DMS79 (cell line): ENCODE measurements around the gene COL25A1.
"Not testable (repeated sequence)": the region's sequence is repeated elsewhere in the genome, so short reads cannot be mapped to it uniquely, and the experiment has no call there.

ENCODE experiments used
- DNase-seq: peaks from one replicate; lab custom pipeline; 2025; lab: John Stamatoyannopoulos, UW

Gene COL25A1

GRCh38 chr4:109166586-109166985 is 135.9 kb downstream of the COL25A1 start:
- no peak for DNase-seq

GRCh38 chr4:109166126-109166525 is 136.3 kb downstream of the COL25A1 start:
- DNase-seq = no peak

GRCh38 chr4:109164011-109164410 is 138.4 kb downstream of the COL25A1 start:
- no peak for DNase-seq

- no peak for DNase-seq
These were observed 139.0 kb downstream of the COL25A1 start for GRCh38 chr4:109163493-109163892.

DNA sequence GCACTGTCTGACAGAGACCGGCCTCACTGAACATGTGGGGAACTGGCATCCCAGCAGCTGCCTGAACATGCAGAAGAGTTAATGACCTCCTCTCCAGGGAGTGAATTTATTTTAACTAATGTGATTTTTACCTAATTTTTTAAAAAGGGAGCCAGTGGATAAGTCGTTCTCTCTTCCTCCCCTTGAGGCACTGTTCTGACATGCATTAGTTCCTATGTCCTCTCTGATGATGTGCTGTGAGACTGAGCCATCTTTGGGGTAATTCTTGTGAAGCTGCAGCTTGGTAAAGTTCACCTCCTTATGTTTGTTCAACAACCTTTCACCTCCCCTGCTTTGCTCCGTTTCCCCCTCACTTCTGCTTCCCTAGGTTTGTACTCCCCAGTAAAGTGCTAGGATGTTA is 139.7 kb downstream of the COL25A1 start:
- no peak for DNase-seq

GRCh38 chr4:109160494-109160893 is 142.0 kb downstream of the COL25A1 start:
- no peak for DNase-seq

DNA sequence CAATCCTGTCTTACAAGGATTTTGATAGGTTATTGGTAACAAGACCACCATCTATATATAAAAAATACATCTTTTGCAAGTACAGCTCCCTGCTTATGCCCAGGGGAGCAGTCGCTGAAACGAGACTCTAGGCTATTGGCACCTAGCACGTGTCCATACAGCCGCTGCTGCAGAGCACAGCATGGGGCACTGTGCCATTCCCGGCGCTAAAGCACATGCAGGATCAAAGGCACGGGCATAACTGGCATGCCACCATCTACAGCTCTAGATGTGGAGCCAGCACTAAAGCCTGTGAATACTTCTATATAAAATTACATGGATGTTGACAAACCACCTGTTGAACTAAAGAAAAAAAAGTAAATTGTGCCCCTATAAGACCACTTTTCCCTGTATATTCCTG is 144.8 kb downstream of the COL25A1 start:
- DNase-seq = no peak

DNA sequence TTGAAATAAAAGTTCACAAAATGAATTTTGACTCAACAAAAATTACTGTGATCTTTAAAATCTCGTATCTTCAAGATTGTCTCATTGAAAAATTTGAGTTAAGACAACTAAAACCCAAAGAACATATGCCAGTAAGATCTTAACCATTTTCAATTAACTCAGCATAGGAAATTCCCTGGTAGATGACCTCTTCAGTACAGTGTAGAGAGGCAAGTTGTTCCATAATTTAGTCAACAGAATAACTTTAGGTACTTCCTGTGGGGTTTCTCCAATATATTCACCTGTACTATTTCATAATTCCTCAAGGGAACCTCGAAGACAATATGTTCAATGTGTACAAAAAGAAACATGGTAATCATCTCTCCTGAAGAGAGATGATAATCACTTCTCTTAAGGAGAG is 145.3 kb downstream of the COL25A1 start:
- no peak for DNase-seq

DNA sequence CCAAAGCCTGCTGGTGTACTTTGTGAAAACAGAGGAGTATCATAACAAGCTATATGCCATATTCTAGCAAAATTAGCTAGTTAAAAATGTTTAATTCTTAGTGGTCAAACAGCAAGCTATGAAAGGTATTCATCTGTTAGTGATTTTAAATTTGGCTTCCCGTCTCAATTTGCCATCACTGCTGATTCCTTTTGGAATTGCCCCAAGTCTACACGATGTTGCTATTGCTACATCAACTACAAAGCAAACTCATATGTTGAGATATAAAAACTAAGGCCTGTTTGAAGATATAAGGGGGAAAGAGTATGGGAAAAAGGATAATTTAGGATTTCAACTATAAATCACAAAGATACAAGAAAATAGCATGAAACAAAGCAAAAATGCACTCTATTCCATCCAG is 146.1 kb downstream of the COL25A1 start:
- DNase-seq = no peak

DNA sequence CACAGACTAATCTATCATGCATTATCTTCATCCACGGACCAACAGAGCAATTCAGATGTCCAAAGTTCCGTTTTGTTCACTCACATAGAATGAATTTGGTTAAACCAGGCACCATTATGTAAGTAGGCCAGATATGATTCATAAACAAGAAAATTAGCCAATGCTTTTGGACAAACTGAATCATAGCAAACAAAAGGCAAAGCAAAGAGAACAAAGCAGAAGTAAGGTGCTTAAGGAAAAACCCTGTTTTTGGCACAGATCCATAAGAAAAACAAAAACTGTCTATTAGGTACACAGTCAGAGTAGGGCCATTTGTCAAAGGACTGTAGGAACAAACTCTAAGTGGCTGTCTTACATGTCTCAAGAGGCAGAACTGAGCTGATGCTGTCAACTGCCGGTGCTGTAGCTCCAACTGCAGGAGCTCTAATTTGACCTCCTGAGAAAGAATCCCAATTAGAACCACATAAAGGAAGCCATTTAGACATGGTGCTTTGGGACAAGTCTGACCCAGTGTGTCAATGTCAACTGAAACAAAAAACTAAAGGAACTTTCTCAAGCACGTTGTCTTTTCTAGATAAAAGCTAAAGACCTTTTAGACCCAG is 146.7 kb downstream of the COL25A1 start:
- DNase-seq = no peak

DNA sequence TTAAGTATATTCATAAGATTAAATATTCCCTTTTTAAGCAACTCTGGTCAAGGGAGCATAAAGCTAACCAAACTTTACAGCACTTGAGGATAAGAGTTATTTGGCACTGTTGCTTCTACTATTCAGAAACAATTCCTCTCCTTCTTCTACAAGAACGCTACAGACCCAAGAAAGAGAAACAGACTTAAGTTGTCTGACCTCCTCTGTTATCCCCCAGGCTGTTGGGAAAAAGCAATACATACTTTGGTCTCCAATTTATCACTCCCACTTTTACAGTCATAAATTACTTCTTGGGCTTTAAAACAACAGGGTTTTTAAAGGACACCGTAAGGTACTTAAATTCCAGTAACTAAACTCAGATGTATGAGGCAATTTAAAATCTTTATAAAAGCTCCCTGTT is 147.4 kb downstream of the COL25A1 start:
- DNase-seq = no peak

GRCh38 chr4:109154424-109154823 is 148.0 kb downstream of the COL25A1 start:
- DNase-seq = no peak

DNA sequence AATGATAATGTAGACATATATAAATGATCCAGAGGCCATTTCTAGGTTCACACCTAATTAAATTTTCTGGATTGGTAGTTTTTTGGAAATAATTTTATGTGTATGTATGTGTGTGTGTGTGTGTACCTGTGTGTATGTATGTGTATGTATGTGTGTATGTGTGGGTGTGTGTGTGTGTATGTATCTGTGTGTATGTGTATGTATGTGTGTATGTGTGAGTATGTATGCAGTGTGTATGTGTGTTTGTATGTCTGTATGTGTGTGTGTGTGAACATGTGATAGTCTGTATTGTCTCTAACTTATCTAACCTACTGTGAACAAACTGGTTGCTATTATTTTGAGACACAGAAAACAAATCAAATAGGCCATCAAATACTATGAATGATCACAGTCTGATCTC is 152.6 kb downstream of the COL25A1 start:
- DNase-seq = no peak

GRCh38 chr4:109148577-109149075 is 153.8 kb downstream of the COL25A1 start:
- DNase-seq = no peak

GRCh38 chr4:109147135-109147534 is 155.3 kb downstream of the COL25A1 start:
- DNase-seq = no peak

DNA sequence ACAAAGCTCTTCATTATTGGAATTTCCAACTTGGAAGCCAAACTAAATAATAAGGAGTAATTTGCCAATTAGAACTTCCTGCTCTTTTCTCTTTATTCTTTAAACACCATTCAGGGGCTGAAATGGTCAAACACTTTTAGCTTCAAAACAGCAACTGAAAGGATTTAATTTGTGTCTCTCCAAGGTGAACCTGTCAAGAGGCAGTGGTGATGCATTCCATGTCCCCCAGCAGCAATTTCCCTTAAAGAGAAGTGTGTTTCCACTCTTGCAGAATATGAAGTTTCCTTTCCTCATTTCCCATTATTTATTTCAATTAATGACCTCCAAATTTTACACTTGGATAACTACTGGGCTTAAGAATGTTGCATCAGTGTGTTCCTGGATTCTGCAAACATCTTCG is 156.0 kb downstream of the COL25A1 start:
- no peak for DNase-seq

DNA sequence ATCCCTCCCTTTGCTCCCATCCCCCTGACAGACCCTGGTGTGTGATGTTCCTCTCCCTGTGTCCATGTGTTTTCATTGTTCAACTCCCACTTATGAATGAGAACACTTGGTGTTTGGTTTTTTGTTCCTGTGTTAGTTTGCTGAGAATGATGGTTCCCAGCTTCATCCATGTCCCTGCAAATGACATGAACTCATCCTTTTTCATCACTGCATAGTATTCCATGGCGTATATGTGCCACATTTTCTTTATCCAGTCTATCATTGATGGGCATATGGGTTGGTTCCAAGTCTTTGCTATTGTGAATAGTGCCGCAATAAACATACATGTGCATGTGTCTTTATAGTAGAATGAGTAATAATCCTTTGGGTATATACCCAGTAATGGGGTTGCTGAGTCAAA is 164.3 kb downstream of the COL25A1 start:
- DNase-seq = not testable (repeated sequence)

- no peak for DNase-seq
These were observed 167.5 kb downstream of the COL25A1 start for GRCh38 chr4:109134921-109135320.

- DNase-seq = no peak
These were observed 168.2 kb downstream of the COL25A1 start for GRCh38 chr4:109134268-109134667.

DNA sequence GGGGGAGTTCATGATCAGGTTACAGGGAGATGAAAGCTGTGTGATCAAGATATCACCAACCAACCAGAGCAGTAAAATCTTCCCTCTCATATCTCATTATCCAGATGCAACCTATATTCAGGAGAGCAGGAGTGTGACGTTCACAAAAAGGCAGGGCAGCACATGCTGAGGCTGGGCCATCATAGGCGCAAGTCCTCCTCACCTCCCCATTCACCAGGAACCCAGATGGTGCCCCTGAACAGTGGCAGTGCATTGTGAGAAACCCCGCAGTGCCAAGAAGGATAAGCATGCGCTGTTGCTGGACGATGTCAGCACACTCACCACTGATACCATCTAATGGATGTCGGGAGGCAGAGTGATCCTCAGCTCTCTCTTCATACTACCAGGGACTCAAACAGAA is 170.9 kb downstream of the COL25A1 start:
- DNase-seq = no peak

DNA sequence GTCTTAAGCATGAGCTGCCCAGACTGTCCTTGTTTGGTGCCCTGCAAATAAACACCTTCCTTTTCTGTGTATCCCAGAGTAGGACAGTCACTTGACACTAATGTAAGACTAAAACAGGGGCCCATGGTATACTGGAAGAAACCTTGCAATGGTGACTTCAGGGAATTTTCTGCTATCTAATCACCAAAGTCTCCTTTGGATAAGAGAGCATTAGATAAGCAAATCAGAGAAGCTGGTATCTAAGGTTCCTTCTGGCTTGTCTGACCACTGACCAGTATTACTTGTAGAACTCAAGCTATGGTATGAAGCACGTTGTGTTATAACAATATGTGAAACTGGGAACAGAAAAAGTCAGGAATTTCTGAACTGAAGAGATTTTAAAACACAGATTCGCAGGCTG is 173.9 kb downstream of the COL25A1 start:
- no peak for DNase-seq

DNA sequence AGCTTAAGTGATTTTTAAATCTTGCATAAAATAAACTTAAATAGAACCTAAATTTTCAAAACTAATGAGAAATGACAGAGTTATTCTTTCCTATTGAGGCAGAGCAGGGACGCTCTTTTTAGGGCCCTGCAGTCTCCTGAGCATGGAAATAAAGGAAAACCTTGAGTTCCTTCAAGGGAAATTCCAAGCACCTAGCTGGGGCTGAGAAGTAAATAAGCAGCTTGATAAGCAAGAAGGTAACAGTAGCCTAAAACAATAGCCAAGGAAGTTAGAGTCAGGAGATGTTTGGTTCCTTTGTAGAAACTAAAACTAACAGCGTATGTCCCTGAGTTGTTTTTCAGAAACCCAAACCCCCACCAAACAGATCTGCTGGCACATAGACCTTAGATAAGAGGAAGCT is 174.6 kb downstream of the COL25A1 start:
- no peak for DNase-seq

DNA sequence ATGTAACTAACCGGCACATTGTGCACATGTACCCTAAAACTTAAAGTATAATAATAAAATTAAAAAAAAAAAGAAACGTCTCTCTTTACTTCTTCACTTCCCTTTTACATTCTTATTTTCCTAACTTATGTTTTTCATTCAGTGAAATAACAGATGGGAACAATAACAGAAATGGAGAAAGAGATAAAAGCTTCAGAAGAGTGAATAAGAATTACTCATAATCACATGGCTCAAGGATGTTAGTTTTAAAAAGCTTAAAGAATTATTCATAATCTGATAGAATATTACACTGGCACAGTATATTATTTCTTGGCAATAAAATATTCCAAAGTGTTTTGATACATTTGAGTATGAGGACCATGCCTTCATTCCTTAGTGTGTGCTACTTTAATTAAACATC is 175.6 kb downstream of the COL25A1 start:
- no peak for DNase-seq

DNA sequence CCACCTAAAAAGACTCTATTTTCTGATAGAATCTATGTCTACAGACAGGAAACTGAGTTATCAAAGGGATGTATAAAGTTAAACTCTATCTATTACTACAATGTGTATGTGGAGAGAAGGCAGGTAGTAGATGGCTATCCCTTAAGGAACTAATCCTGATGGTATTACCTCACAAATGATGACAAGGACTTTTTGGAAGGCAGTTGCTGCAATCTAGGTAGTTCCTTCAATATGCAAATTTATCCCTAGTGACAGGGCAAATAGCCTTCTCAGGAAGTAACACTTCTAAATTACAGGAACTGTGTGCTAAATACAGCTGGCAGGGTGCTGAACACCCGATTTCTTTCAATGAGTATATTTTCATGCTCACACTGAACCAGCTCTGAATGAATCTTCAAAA is 177.4 kb downstream of the COL25A1 start:
- DNase-seq = no peak

DNA sequence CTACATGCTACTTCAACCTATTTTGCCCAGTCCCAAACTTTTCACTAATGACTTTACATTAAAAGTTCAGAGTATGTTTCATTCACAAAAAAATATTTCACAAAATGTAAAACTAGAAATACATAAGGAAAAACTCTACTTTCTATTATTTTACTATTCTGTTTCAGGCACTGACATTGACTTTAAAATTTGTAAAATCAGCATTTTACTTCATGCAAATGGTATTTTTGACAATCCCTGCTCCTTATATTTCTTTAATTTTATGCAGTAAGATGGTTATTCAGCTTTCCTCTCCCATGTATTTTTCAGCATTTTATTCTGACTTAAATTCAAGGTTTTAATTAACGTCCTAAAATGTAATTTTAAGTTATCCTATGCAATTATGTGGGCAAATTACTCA is 178.5 kb downstream of the COL25A1 start:
- DNase-seq = no peak
